Brain microvascular endothelial cell (primary cell): Measurements from ENCODE around the gene NSUN7.
"Not testable (repeated sequence)": the region's sequence is repeated elsewhere in the genome, so short reads cannot be mapped to it uniquely, and the experiment has no call there.

Experiments
- DNase-seq: peaks from one replicate; pipeline ENCODE4 v3.0.0-alpha.2; 2020
- H3K27ac ChIP-seq: fragments of 250-450 bp; sonication (Bioruptor Pico); 2 replicates; pipeline ENCODE4 v1.5.1; 2020; ENCODE audit warnings: mild to moderate bottlenecking, moderate library complexity
- H3K27me3 ChIP-seq: fragments of 250-450 bp; sonication (Bioruptor Pico); replicated peaks from 2 replicates; pipeline ENCODE4 v1.5.1; 2020; ENCODE audit warnings: mild to moderate bottlenecking
- H3K36me3 ChIP-seq: fragments of 250-450 bp; sonication (Bioruptor Pico); replicated peaks from 2 replicates; pipeline ENCODE4 v1.5.1; 2020; ENCODE audit warnings: mild to moderate bottlenecking
- H3K4me3 ChIP-seq: 2 replicates; pipeline ENCODE4 v1.5.1; 2011; ENCODE audit warnings: low read depth, mild to moderate bottlenecking, control low read depth, low read length, moderate library complexity
- CTCF ChIP-seq: IDR thresholded peaks from 2 replicates; pipeline ENCODE4 v1.5.1; 2011; ENCODE audit warnings: low read depth, mild to moderate bottlenecking, moderate library complexity, low read length, control low read depth, inconsistent platforms; ENCODE audit errors: missing control alignments
- in situ Hi-C: cut with HindIII; loops from 2 replicates; pipeline ENCODE4 v1.10.0; 2017; ENCODE audit warnings: low sequenced_read_pairs, low pct_ligation_motif_present

NSUN7 gene, protein sequence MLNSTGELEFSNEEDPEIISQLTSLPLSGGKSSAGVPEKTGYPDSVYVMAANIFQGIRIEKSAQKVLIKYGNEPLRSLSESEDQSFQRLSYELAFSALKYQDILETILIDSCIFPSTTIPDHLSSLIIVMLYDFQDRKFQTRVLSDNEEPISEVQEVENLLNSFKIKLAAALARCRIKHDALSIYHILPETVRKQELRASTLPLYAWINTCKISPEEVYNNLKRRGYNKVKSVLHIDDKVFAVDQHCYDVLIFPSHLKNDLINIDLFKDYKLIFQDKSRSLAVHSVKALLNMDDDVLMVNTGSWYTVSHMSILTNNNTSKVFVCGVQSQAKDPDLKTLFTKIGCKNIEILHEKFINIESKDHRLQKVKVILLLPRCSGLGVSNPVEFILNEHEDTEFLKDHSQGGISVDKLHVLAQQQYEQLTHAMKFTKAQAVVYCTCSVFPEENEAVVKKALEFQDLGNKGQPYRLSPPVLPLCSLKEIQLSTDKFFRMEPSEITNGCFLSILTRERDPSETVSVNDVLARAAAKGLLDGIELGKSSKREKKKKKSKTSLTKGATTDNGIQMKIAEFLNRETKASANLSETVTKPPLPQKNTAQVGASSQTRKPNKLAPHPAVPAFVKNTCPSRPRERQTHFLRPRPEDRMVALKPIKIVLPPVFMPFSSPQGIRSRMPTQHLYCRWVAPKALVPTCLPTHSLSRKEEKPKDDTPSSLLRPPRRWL

GRCh38 chr4:40749717-40750460 is at the start of gene NSUN7:
NSUN7 (plus strand) TSS chr4:40749955; CDS start chr4:40750694, 739 bp downstream.
- no peak within 1 kb of the TSS for H3K27ac ChIP-seq
- H3K27me3 ChIP-seq, result peaks cover 25% of the 10 kb centered on the region
- in situ Hi-C loops, result no loop called here
- TF ChIP-seq CTCF, result no peak
- no peaks in the 10 kb centered on the region for H3K36me3 ChIP-seq
- H3K4me3 ChIP-seq, result peak within 1 kb of the TSS; percentile 52
- no peak for DNase-seq

DNA sequence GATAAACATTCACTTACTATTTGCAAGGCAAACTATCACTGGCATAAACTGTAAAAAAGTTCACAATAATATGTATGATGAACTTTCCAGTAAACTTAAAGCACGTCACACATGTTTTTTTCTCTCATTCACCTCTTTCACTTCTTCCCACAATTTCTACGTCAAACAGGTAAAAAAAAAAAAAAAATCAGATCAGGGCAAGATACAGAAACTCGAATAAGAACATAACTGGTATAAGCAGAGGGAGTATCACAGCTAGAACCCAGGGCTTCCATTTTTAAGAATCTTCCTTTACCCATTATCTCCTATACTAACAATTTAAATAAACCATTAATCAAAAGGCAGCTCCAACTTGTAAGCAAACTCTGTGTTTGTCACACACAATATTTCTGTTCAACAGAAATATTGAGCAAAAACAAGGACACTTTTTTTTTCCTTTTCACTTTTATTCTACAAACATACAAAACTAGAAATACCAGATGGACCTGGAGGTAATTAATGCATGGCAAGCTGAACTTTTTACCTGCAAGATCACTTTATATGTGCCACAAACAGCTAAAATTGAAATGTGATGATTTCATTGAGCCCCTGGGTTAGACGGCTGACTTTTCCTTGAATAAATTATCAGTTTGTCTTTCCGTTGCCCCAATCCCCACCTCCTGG is 47.5 kb upstream of the NSUN7 start:
- Histone ChIP-seq H3K4me3 (no peak overlapping the region), H3K36me3 (no peaks in the 10 kb centered on the region), H3K27me3 (no peaks in the 10 kb centered on the region), H3K27ac (no peak overlapping the region)
- no peak for DNase-seq
- in situ Hi-C loops, result no loop called here
- no peak for TF ChIP-seq CTCF

DNA sequence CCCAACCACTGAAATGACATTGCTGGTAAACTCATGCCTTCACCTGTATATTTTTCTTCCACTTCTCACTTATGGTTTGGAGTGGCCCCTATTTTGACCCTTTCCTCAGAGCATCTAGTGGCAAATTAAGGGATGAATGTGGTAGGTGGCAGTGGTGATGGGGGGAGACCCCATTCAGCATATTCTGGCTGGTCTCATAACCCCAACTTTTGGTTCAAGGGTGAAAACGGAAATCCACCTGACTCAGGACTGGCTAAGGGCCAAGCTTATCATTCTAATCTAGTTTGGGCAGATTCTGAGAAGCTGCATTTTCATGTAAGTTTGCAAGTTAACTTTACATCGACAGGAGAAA is 47.0 kb upstream of the NSUN7 start:
- H3K4me3 ChIP-seq, result no peak overlapping the region

DNA sequence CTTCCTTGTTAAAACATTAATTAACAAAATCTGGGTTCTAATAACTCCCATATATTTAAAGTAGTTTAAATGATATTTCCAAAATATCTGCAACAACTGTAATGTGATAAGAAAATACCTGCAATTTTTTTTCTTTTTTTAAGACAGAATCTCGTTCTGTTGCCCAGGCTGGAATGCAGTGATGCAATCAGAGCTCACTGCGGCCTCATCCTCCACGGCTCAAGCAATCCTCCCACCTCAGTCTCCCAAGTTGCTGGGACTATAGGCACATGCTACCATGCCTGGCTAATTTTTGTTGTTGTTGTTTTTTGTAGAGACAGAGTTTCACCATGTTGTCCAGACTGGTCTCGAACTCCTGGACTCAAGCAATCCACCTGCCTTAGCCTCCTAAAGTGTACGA is 45.7 kb upstream of the NSUN7 start:
- Histone ChIP-seq H3K27ac (no peak overlapping the region), H3K36me3 (no peaks in the 10 kb centered on the region), H3K4me3 (no peak overlapping the region), H3K27me3 (no peaks in the 10 kb centered on the region)
- no peak for TF ChIP-seq CTCF
- in situ Hi-C loops, result no loop called here
- no peak for DNase-seq

More for the DNA sequence above, 47.0 kb upstream of the NSUN7 start:
- Histone ChIP-seq H3K27ac (no peak overlapping the region), H3K36me3 (no peaks in the 10 kb centered on the region), H3K27me3 (no peaks in the 10 kb centered on the region)
- in situ Hi-C loops, result no loop called here
- DNase-seq, result no peak
- no peak for TF ChIP-seq CTCF

DNA sequence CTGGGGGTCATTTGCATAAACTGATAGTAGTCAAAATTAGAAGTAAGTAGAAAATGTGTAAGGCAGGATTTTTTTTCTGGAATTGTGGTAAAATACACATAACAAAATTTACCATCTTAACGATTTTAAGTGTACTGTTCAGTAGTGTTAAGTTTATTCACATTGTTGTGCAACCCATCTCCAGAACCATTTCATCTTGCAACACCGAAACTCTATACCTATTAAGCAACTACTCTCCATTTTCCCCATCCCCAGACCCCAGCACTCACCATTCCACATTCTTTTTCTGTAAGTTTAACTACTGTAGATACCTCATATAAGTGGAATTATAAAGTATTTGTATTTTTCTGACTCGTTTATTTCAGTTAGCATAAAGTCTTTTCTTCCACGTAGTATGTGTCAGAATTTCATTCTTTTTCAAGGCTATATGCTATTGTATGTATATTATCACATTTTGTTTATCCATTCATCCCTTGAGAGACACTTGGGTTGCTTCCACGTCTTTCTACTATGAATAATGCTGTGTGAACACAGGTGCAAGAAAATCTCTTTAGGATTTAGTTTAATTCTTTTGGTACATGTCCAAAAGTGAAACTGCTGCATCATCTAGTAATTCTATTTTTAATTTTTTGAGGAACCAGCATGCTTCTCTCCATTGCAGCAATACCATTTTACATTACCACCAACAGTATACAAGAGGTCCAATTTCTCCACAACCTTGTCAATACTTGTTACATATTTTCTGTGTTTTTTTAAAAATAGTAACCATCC is 39.1 kb upstream of the NSUN7 start:
- no peak overlapping the region for H3K27ac ChIP-seq

GRCh38 chr4:40713001-40713400 is 36.8 kb upstream of the NSUN7 start:
- H3K27me3 ChIP-seq, H3K27ac ChIP-seq, H3K4me3 ChIP-seq, H3K36me3 ChIP-seq, in situ Hi-C loops, DNase-seq: not testable (repeated sequence)

More for the DNA sequence above, 39.1 kb upstream of the NSUN7 start:
- H3K36me3 ChIP-seq, result no peaks in the 10 kb centered on the region
- in situ Hi-C loops, result no loop called here
- peaks cover 3% of the 10 kb centered on the region for H3K27me3 ChIP-seq
- DNase-seq, result no peak
- no peak for TF ChIP-seq CTCF
- H3K4me3 ChIP-seq, result no peak overlapping the region
